ENCODE data around the gene PLA2G4B.
A peak's percentile ranks its signal among the peaks of the same experiment; 100 is the strongest.

PLA2G4B gene

GRCh38 chr15:41891226-41891625, 52.6 kb downstream of the PLA2G4B start:
- no peak for DNase-seq

GRCh38 chr15:41891946-41892345, 53.3 kb downstream of the PLA2G4B start:
- peak; percentile 64 for DNase-seq

GRCh38 chr15:41892621-41893421, 54.2 kb downstream of the PLA2G4B start:
- DNase-seq: no peak

GRCh38 chr15:41893422-41894250, 55.0 kb downstream of the PLA2G4B start, which contains the start of gene SPTBN5:
Gene SPTBN5, minus strand, starts transcription at chr15:41894053. Its CDS starts 556 bp downstream, at chr15:41893497.
- DNase-seq: no peak

- DNase-seq: no peak
These were observed 55.7 kb downstream of the PLA2G4B start for GRCh38 chr15:41894251-41894790.

- DNase-seq: no peak
These were observed 56.3 kb downstream of the PLA2G4B start for GRCh38 chr15:41894791-41895463.

- DNase-seq: no peak
These were observed 56.8 kb downstream of the PLA2G4B start for GRCh38 chr15:41895491-41895890.

- DNase-seq: no peak
These were observed 57.3 kb downstream of the PLA2G4B start for GRCh38 chr15:41895957-41896356.

GRCh38 chr15:41896566-41896965, 57.9 kb downstream of the PLA2G4B start:
- no peak for DNase-seq

- DNase-seq: no peak
These were observed 58.7 kb downstream of the PLA2G4B start for GRCh38 chr15:41897363-41897799.
